Mucosa of stomach (tissue), 1 donor: ENCODE data around the gene TMED6.
"Not testable (repeated sequence)": the region's sequence is repeated elsewhere in the genome, so short reads cannot be mapped to it uniquely, and the experiment has no call there.

Source experiments
- H3K27me3 ChIP-seq: one replicate; pipeline ENCODE4 v1.7.0; 2013; ENCODE audit warnings: mild to moderate bottlenecking, low read length; ENCODE audit not compliant: control insufficient read depth, insufficient read depth
- H3K36me3 ChIP-seq: one replicate; pipeline ENCODE4 v1.7.0; 2013; ENCODE audit warnings: low read length; ENCODE audit not compliant: control insufficient read depth, insufficient read depth
- H3K4me1 ChIP-seq: one replicate; pipeline ENCODE4 v1.7.0; 2013; ENCODE audit warnings: mild to moderate bottlenecking, low read length; ENCODE audit not compliant: control insufficient read depth, insufficient read depth
- H3K4me3 ChIP-seq: one replicate; pipeline ENCODE4 v1.7.0; 2013; ENCODE audit warnings: low read length
- H3K9ac ChIP-seq: one replicate; pipeline ENCODE4 v1.7.0; 2013; ENCODE audit warnings: mild to moderate bottlenecking, low read length, moderate library complexity
- H3K9me3 ChIP-seq: one replicate; pipeline ENCODE4 v1.7.0; 2013; ENCODE audit warnings: mild to moderate bottlenecking, low read length, moderate library complexity; ENCODE audit not compliant: control insufficient read depth
- donor health status: Pancreatic carcinoma.

The TMED6 gene

GRCh38 chr16:69378036-69378435 is 26.4 kb upstream of the TMED6 start:
- Histone ChIP-seq H3K4me3 (no peak overlapping the region), H3K27me3 (no peaks in the 10 kb centered on the region), H3K36me3 (no peaks in the 10 kb centered on the region), H3K9ac (no peak overlapping the region), H3K9me3 (no peaks in the 10 kb centered on the region), H3K4me1 (peaks cover 5% of the 10 kb centered on the region)

GRCh38 chr16:69376393-69377059 is 24.9 kb upstream of the TMED6 start:
- H3K27me3 ChIP-seq = no peaks in the 10 kb centered on the region
- no peak overlapping the region for H3K9ac ChIP-seq
- no peak overlapping the region for H3K4me3 ChIP-seq
- peaks cover 5% of the 10 kb centered on the region for H3K4me1 ChIP-seq
- no peaks in the 10 kb centered on the region for H3K9me3 ChIP-seq
- H3K36me3 ChIP-seq = no peaks in the 10 kb centered on the region

GRCh38 chr16:69373019-69373418 is 21.4 kb upstream of the TMED6 start:
- Histone ChIP-seq H3K9ac (no peak overlapping the region), H3K4me1 (peaks cover 5% of the 10 kb centered on the region), H3K4me3 (no peak overlapping the region), H3K36me3 (peaks cover 12% of the 10 kb centered on the region), H3K9me3 (no peaks in the 10 kb centered on the region), H3K27me3 (no peaks in the 10 kb centered on the region)

GRCh38 chr16:69371564-69371963 is 20.0 kb upstream of the TMED6 start:
- H3K9ac ChIP-seq = no peak overlapping the region
- H3K9me3 ChIP-seq = no peaks in the 10 kb centered on the region
- H3K4me1 ChIP-seq = peaks cover 5% of the 10 kb centered on the region
- peaks cover 19% of the 10 kb centered on the region for H3K36me3 ChIP-seq
- H3K4me3 ChIP-seq = no peak overlapping the region
- H3K27me3 ChIP-seq = no peaks in the 10 kb centered on the region

- Histone ChIP-seq H3K9me3 (no peaks in the 10 kb centered on the region), H3K4me1 (peaks cover 5% of the 10 kb centered on the region), H3K36me3 (peaks cover 26% of the 10 kb centered on the region), H3K27me3 (no peaks in the 10 kb centered on the region), H3K4me3 (no peak overlapping the region), H3K9ac (no peak overlapping the region)
Observed at GRCh38 chr16:69368866-69369265, 17.3 kb upstream of the TMED6 start.

- no peaks in the 10 kb centered on the region for H3K9me3 ChIP-seq
- no peaks in the 10 kb centered on the region for H3K4me1 ChIP-seq
- no peaks in the 10 kb centered on the region for H3K27me3 ChIP-seq
- H3K36me3 ChIP-seq = peaks cover 26% of the 10 kb centered on the region
- no peak overlapping the region for H3K4me3 ChIP-seq
- no peak overlapping the region for H3K9ac ChIP-seq
Observed at GRCh38 chr16:69367980-69368379, 16.4 kb upstream of the TMED6 start.

- Histone ChIP-seq H3K9ac (no peak overlapping the region), H3K27me3 (no peaks in the 10 kb centered on the region), H3K36me3 (peaks cover 26% of the 10 kb centered on the region), H3K9me3 (no peaks in the 10 kb centered on the region), H3K4me1 (no peaks in the 10 kb centered on the region), H3K4me3 (no peak overlapping the region)
Observed at GRCh38 chr16:69366431-69366830, 14.8 kb upstream of the TMED6 start.

- H3K27me3 ChIP-seq = no peaks in the 10 kb centered on the region
- H3K4me1 ChIP-seq = no peaks in the 10 kb centered on the region
- H3K4me3 ChIP-seq = no peak overlapping the region
- H3K36me3 ChIP-seq = peaks cover 26% of the 10 kb centered on the region
- no peaks in the 10 kb centered on the region for H3K9me3 ChIP-seq
- no peak overlapping the region for H3K9ac ChIP-seq
Observed at GRCh38 chr16:69365901-69366300, 14.3 kb upstream of the TMED6 start.

GRCh38 chr16:69364088-69364487 is 12.5 kb upstream of the TMED6 start:
- Histone ChIP-seq H3K36me3 (peaks cover 22% of the 10 kb centered on the region), H3K4me1 (no peaks in the 10 kb centered on the region), H3K9ac (no peak overlapping the region)

GRCh38 chr16:69363281-69363717 is 11.7 kb upstream of the TMED6 start:
- H3K9ac ChIP-seq = no peak overlapping the region
- no peaks in the 10 kb centered on the region for H3K9me3 ChIP-seq
- no peaks in the 10 kb centered on the region for H3K4me1 ChIP-seq
- H3K27me3 ChIP-seq = no peaks in the 10 kb centered on the region
- H3K36me3 ChIP-seq = peaks cover 17% of the 10 kb centered on the region
- no peak overlapping the region for H3K4me3 ChIP-seq

More at GRCh38 chr16:69364088-69364487, 12.5 kb upstream of the TMED6 start:
- H3K4me3 ChIP-seq = no peak overlapping the region
- H3K27me3 ChIP-seq = no peaks in the 10 kb centered on the region
- H3K9me3 ChIP-seq = no peaks in the 10 kb centered on the region

GRCh38 chr16:69360070-69360469 is 8.5 kb upstream of the TMED6 start:
- H3K9me3 ChIP-seq, H3K4me1 ChIP-seq, H3K27me3 ChIP-seq, H3K9ac ChIP-seq, H3K4me3 ChIP-seq, H3K36me3 ChIP-seq: not testable (repeated sequence)

- H3K4me3 ChIP-seq = no peak overlapping the region
Observed at GRCh38 chr16:69350536-69351133, 951 bp downstream of the TMED6 start.

More at GRCh38 chr16:69350536-69351133, 951 bp downstream of the TMED6 start:
- H3K9me3 ChIP-seq = no peaks in the 10 kb centered on the region
- no peaks in the 10 kb centered on the region for H3K36me3 ChIP-seq
- H3K9ac ChIP-seq = no peak overlapping the region
- H3K27me3 ChIP-seq = no peaks in the 10 kb centered on the region
- H3K4me1 ChIP-seq = peaks cover 11% of the 10 kb centered on the region
